HG03139 (cell line): ENCODE measurements around the gene ZNF799.
A peak's percentile ranks its signal among the peaks of the same experiment; 100 is the strongest.
"Not testable (repeated sequence)": the region's sequence is repeated elsewhere in the genome, so short reads cannot be mapped to it uniquely, and the experiment has no call there.

ENCODE experiments used
- ATAC-seq: cut with Tn5 transposase; IDR thresholded peaks from one replicate; pipeline ENCODE4 v1.9.1; 2021; ENCODE audit not compliant: unreplicated experiment

ZNF799 gene

GRCh38 chr19:12400633-12401502 is at the start of gene ZNF799:
Gene ZNF799 (minus strand): TSS chr19:12401271. CDS start chr19:12401070, 201 bp downstream.
- peak; percentile 76 for ATAC-seq

GRCh38 chr19:12450844-12451243 is 49.8 kb upstream of the ZNF799 start:
- ATAC-seq, result no peak

- no peak for ATAC-seq
Observed at GRCh38 chr19:12448808-12449207, 47.7 kb upstream of the ZNF799 start.

GRCh38 chr19:12440541-12441316 is 39.7 kb upstream of the ZNF799 start, which contains the start of gene ZNF443:
Gene ZNF443 (minus strand): TSS chr19:12441021. CDS start chr19:12440914, 107 bp downstream.
- ATAC-seq, result peak; percentile 92

GRCh38 chr19:12439686-12440540 is 38.8 kb upstream of the ZNF799 start:
- ATAC-seq, result peak; percentile 29

- ATAC-seq, result not testable (repeated sequence)
Observed at GRCh38 chr19:12430726-12431299, 29.7 kb upstream of the ZNF799 start.

- ATAC-seq, result no peak
Observed at GRCh38 chr19:12425888-12426274, 24.8 kb upstream of the ZNF799 start.

- ATAC-seq, result no peak
Observed at GRCh38 chr19:12425236-12425887, 24.3 kb upstream of the ZNF799 start.

GRCh38 chr19:12417273-12417672 is 16.2 kb upstream of the ZNF799 start:
- not testable (repeated sequence) for ATAC-seq

GRCh38 chr19:12411893-12412292 is 10.8 kb upstream of the ZNF799 start:
- ATAC-seq, result no peak

GRCh38 chr19:12399901-12400632 is 1.0 kb downstream of the ZNF799 start:
- ATAC-seq, result peak; percentile 35

- ATAC-seq, result not testable (repeated sequence)
Observed at GRCh38 chr19:12391148-12391547, 9.9 kb downstream of the ZNF799 start.

GRCh38 chr19:12386365-12386764 is 14.7 kb downstream of the ZNF799 start:
- ATAC-seq, result not testable (repeated sequence)

GRCh38 chr19:12380444-12380737 is 20.7 kb downstream of the ZNF799 start:
- no peak for ATAC-seq

- no peak for ATAC-seq
Observed at GRCh38 chr19:12379732-12380443, 21.2 kb downstream of the ZNF799 start.

- no peak for ATAC-seq
Observed at GRCh38 chr19:12374026-12374425, 27.0 kb downstream of the ZNF799 start.

- peak; percentile 79 for ATAC-seq
Observed at GRCh38 chr19:12365236-12366162, 35.6 kb downstream of the ZNF799 start, which contains the start of gene ZNF442. Gene ZNF442 (minus strand): TSS chr19:12365683. CDS start chr19:12363631, 2,052 bp downstream.
